HCT116 (cell line): ENCODE results near the gene FSTL4. TPM values are rescaled to one million over a fixed set of nuclear protein-coding genes. Genes with fewer than 3 reads are reported as not detected.

ENCODE experiments used
- ATAC-seq: fragments of 200-7000 bp; cut with Tn5 transposase; 2 replicates; pipeline ENCODE4 v1.9.1; 2020; ENCODE audit warnings: mild to moderate bottlenecking, moderate library complexity
- BruUV-seq: library from RNA; stranded (reverse); fragments of 400-500 nt; replicated peaks from 2 replicates; lab custom pipeline; 2021; lab: Mats Ljungman, UMichigan
- CTCF ChIA-PET: fragments of 300-600 bp; sonication (Branson Sonifier 250); formaldehyde crosslinking; loops from one replicate; lab custom pipeline; 2021; ENCODE audit warnings: antibody characterized with exemption; lab: Charles Lee
- POLR2A ChIA-PET: fragments of 300-600, 350-600 bp; sonication (Branson Sonifier 250); formaldehyde crosslinking; loops from one replicate; lab custom pipeline; 2021; ENCODE audit warnings: antibody characterized with exemption; lab: Charles Lee
- RAD21 ChIA-PET, 2 experiments: fragments of 300-600 bp; sonication (Branson Sonifier 250); formaldehyde crosslinking; loops; one replicate each; lab custom pipeline; 2023; ENCODE audit warnings: low total read pairs in 2 of 2; ENCODE audit not compliant: uncharacterized antibody in 2 of 2, unreplicated experiment in 2 of 2, low non-redundant PET in 1 of 2; lab: Charles Lee
- DNase-seq: peaks from one replicate; pipeline ENCODE4 v3.0.0-alpha.2; 2010; ENCODE audit warnings: low read depth, low spot score
- H2AFZ ChIP-seq: fragments of 200-600 bp; shearing (Covaris generic), sonication (generic); 2 replicates; pipeline ENCODE4 v1.6.1; 2017; ENCODE audit warnings: low read depth, mixed run types, mixed read lengths, antibody characterized with exemption, low read length; ENCODE audit not compliant: poor library complexity, severe bottlenecking
- H3K27ac ChIP-seq: 2 replicates; pipeline ENCODE4 v1.5.1; 2012; ENCODE audit warnings: low read depth, low read length
- H3K27me3 ChIP-seq: fragments of 200-600 bp; sonication (generic); 2 replicates; pipeline ENCODE4 v1.6.1; 2016; ENCODE audit warnings: mixed run types, low read length, mixed read lengths; ENCODE audit not compliant: insufficient read depth
- H3K36me3 ChIP-seq, 2 experiments: fragments of 200-500 bp in 1 of 2; fragments of 200-600 bp in 1 of 2; sonication (Bioruptor generic) in 1 of 2; sonication (generic) in 1 of 2; 2 replicates each; pipeline versions ENCODE4 v1.5.1 to v1.6.1; 2014 to 2016; ENCODE audit warnings: low read length in 2 of 2, inconsistent platforms in 1 of 2, mixed read lengths in 1 of 2, mixed run types in 1 of 2; ENCODE audit not compliant: insufficient read depth in 2 of 2, control insufficient read depth in 1 of 2
- H3K4me1 ChIP-seq, 2 experiments: fragments of 200-600 bp in 1 of 2; sonication (generic) in 1 of 2; 2 replicates each; pipeline versions ENCODE4 v1.5.1 to v1.6.1; 2012 to 2017; ENCODE audit warnings: low read length in 2 of 2, inconsistent platforms in 1 of 2, mild to moderate bottlenecking in 1 of 2, mixed read lengths in 1 of 2, mixed run types in 1 of 2, moderate library complexity in 1 of 2; ENCODE audit not compliant: insufficient read depth in 2 of 2, control insufficient read depth in 1 of 2
- H3K4me2 ChIP-seq: fragments of 200-600 bp; sonication (generic); 2 replicates; pipeline ENCODE4 v1.6.1; 2017; ENCODE audit warnings: mixed run types, low read length, mixed read lengths
- H3K4me3 ChIP-seq, 2 experiments: fragments of 200-600 bp in 1 of 2; sonication (generic) in 1 of 2; replicated peaks in 1 of 2; 2 replicates each; pipeline ENCODE4 v1.5.1; 2011 to 2016; ENCODE audit warnings: low read length in 2 of 2, control low read depth in 1 of 2, low read depth in 1 of 2, mild to moderate bottlenecking in 1 of 2, mixed read lengths in 1 of 2, mixed run types in 1 of 2
- H3K79me2 ChIP-seq: fragments of 200-600 bp; sonication (generic); 2 replicates; pipeline ENCODE4 v1.6.1; 2017; ENCODE audit warnings: mild to moderate bottlenecking, mixed run types, low read length, moderate library complexity, mixed read lengths; ENCODE audit not compliant: insufficient read depth
- H3K9ac ChIP-seq: fragments of 200-600 bp; sonication (generic); 2 replicates; pipeline ENCODE4 v1.6.1; 2016; ENCODE audit warnings: low read length, mixed read lengths
- H3K9me2 ChIP-seq: fragments of 200-600 bp; sonication (generic), shearing (Covaris generic); 2 replicates; pipeline ENCODE4 v1.6.1; 2017; ENCODE audit warnings: mixed run types, mild to moderate bottlenecking, moderate library complexity; ENCODE audit not compliant: insufficient read depth
- H3K9me3 ChIP-seq, 2 experiments: fragments of 200-500 bp in 1 of 2; fragments of 200-600 bp in 1 of 2; sonication (Bioruptor generic) in 1 of 2; sonication (generic) in 1 of 2; 2 replicates each; pipeline ENCODE4 v1.6.1; 2014 to 2017; ENCODE audit warnings: low read length in 2 of 2, mixed read lengths in 2 of 2, inconsistent platforms in 1 of 2, low read depth in 1 of 2, mild to moderate bottlenecking in 1 of 2, mixed run types in 1 of 2, moderate library complexity in 1 of 2; ENCODE audit not compliant: control insufficient read depth in 1 of 2, insufficient read depth in 1 of 2
- H4K20me1 ChIP-seq: fragments of 200-600 bp; sonication (generic), shearing (Covaris generic); 2 replicates; pipeline ENCODE4 v1.6.1; 2017; ENCODE audit warnings: mixed run types, mild to moderate bottlenecking, moderate library complexity; ENCODE audit not compliant: insufficient read depth
- CBX3 ChIP-seq: IDR thresholded peaks from 2 replicates; pipeline ENCODE4 v1.6.1; 2012; ENCODE audit warnings: low read depth
- CEBPB ChIP-seq: IDR thresholded peaks from 2 replicates; pipeline ENCODE4 v1.6.1; 2012; ENCODE audit warnings: low read depth
- EGR1 ChIP-seq: IDR thresholded peaks from 2 replicates; pipeline ENCODE4 v1.6.1; 2012; ENCODE audit warnings: low read depth
- EZH2phosphoT487 ChIP-seq: fragments of 200-600 bp; IDR thresholded peaks from 2 replicates; pipeline ENCODE4 v1.6.1; 2018; ENCODE audit warnings: antibody characterized with exemption, borderline replicate concordance
- JUND ChIP-seq: IDR thresholded peaks from 2 replicates; pipeline ENCODE4 v1.6.1; 2012
- SIN3A ChIP-seq: IDR thresholded peaks from 2 replicates; pipeline ENCODE4 v1.6.1; 2012; ENCODE audit warnings: low read depth
- SP1 ChIP-seq: IDR thresholded peaks from 2 replicates; pipeline ENCODE4 v1.6.1; 2012; ENCODE audit warnings: low read depth
- TCF7L2 ChIP-seq: IDR thresholded peaks from 2 replicates; pipeline ENCODE4 v1.7.0; 2011; ENCODE audit warnings: borderline replicate concordance, inconsistent platforms; ENCODE audit not compliant: insufficient read depth, insufficient read length; ENCODE audit errors: extremely low read depth
- ZBTB33 ChIP-seq: IDR thresholded peaks from 2 replicates; pipeline ENCODE4 v1.6.1; 2011; ENCODE audit warnings: mild to moderate bottlenecking, low read length, moderate library complexity; ENCODE audit not compliant: insufficient replicate concordance; ENCODE audit errors: extremely low read depth
- ZFX ChIP-seq: fragments of 450-650 bp; IDR thresholded peaks from 2 replicates; pipeline ENCODE4 v1.6.1; 2017
- ZNF274 ChIP-seq: fragments of 200-500 bp; sonication (Bioruptor generic); IDR thresholded peaks from 2 replicates; pipeline ENCODE4 v1.6.1; 2014; ENCODE audit warnings: mild to moderate bottlenecking, low read depth, low read length, inconsistent platforms
- intact Hi-C: fragments of 100-400 bp; cut with micrococcal nuclease; formaldehyde crosslinking; loops from 2 replicates; pipeline ENCODE4 v1.10.0; 2022
- total RNA-seq: library from RNA; stranded (reverse); gene quantifications from one replicate; pipeline ENCODE4 v1.2.1, GENCODE V29; 2021; ENCODE audit not compliant: unreplicated experiment
- TF ChIP-seq, protein P1 (sequence below): IDR thresholded peaks from 2 replicates; pipeline ENCODE4 v1.6.1; 2012
- TF ChIP-seq, protein P2 (sequence below), 3 experiments: fragments of 200-600 bp in 1 of 3; sonication (generic) in 1 of 3; IDR thresholded peaks in 2 of 3; conservative IDR thresholded peaks in 1 of 3; 2 replicates each; pipeline ENCODE4 v1.5.1; 2012 to 2017; ENCODE audit warnings: low read depth in 2 of 3, low read length in 2 of 3, antibody characterized with exemption in 1 of 3, borderline replicate concordance in 1 of 3, control low read depth in 1 of 3, mild to moderate bottlenecking in 1 of 3, mixed read lengths in 1 of 3, mixed run types in 1 of 3, moderate library complexity in 1 of 3; ENCODE audit not compliant: insufficient read depth in 1 of 3

The FSTL4 gene
- total RNA-seq, 1 experiment from 2014 or later, result 0.37 TPM

- DNase-seq, result no peak
- Histone ChIP-seq H3K4me3 (no peak overlapping the region), H3K4me1 (no peaks in the 10 kb centered on the region), H2AFZ (no peak overlapping the region), H3K9me2 (no peaks in the 10 kb centered on the region), H3K27me3 (peaks cover 40% of the 10 kb centered on the region), H4K20me1 (no peaks in the 10 kb centered on the region), H3K79me2 (no peaks in the 10 kb centered on the region), H3K27ac (no peak overlapping the region), H3K9ac (no peak overlapping the region), H3K36me3 (no peaks in the 10 kb centered on the region), H3K9me3 (no peaks in the 10 kb centered on the region), H3K4me2 (no peak overlapping the region)
- no peak for ATAC-seq
- BruUV-seq, result no TSS peak
- POLR2A ChIA-PET, result no interaction called here
- RAD21 ChIA-PET, result no interaction called here
- intact Hi-C loops, result no loop called here
- CTCF ChIA-PET, result no interaction called here
- TF ChIP-seq EGR1 (no peak), SP1 (no peak), TCF7L2 (no peak), ZBTB33 (no peak), CBX3 (no peak), SIN3A (no peak), CEBPB (no peak), ZFX (no peak), EZH2phosphoT487 (no peak), ZNF274 (no peak), JUND (no peak)
- TF ChIP-seq, protein P1, sequence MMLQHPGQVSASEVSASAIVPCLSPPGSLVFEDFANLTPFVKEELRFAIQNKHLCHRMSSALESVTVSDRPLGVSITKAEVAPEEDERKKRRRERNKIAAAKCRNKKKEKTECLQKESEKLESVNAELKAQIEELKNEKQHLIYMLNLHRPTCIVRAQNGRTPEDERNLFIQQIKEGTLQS, result no peak
- TF ChIP-seq, protein P2, sequence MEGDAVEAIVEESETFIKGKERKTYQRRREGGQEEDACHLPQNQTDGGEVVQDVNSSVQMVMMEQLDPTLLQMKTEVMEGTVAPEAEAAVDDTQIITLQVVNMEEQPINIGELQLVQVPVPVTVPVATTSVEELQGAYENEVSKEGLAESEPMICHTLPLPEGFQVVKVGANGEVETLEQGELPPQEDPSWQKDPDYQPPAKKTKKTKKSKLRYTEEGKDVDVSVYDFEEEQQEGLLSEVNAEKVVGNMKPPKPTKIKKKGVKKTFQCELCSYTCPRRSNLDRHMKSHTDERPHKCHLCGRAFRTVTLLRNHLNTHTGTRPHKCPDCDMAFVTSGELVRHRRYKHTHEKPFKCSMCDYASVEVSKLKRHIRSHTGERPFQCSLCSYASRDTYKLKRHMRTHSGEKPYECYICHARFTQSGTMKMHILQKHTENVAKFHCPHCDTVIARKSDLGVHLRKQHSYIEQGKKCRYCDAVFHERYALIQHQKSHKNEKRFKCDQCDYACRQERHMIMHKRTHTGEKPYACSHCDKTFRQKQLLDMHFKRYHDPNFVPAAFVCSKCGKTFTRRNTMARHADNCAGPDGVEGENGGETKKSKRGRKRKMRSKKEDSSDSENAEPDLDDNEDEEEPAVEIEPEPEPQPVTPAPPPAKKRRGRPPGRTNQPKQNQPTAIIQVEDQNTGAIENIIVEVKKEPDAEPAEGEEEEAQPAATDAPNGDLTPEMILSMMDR (IDR thresholded peaks at IDR 0.05 in 2 of 3, conservative IDR thresholded peaks at IDR 0.05 in 1 of 3; ENCODE audit: borderline replicate concordance in 1 of 3, insufficient read depth in 1 of 3, low read depth in 2 of 3, low read length in 2 of 3), result no peak
These were observed 89.2 kb downstream of the FSTL4 start for GRCh38 chr5:133523013-133523658.
